ENCODE results near the gene METTL8. TPM values are rescaled to one million over a fixed set of nuclear protein-coding genes. Genes with fewer than 3 reads are reported as not detected.
"Not testable (repeated sequence)": the region's sequence is repeated elsewhere in the genome, so short reads cannot be mapped to it uniquely, and the experiment has no call there.

The METTL8 gene
- total RNA-seq, 1 experiment from 2014 or later = 34.3 TPM

GRCh38 chr2:171430516-171431410 lies 3.0 kb downstream of the METTL8 start:
- no peak for DNase-seq (ENCODE audit: low read depth)

- not testable (repeated sequence) for DNase-seq (ENCODE audit: low read depth)
These were observed 10.9 kb downstream of the METTL8 start for GRCh38 chr2:171422710-171423495.

GRCh38 chr2:171420728-171421563 lies 12.8 kb downstream of the METTL8 start:
- DNase-seq (ENCODE audit: low read depth) = no peak

- DNase-seq (ENCODE audit: low read depth) = no peak
These were observed 14.5 kb downstream of the METTL8 start for GRCh38 chr2:171419333-171419732.

GRCh38 chr2:171416009-171416926 lies 17.5 kb downstream of the METTL8 start:
- DNase-seq (ENCODE audit: low read depth) = peak; percentile 88

GRCh38 chr2:171414645-171415044 lies 19.1 kb downstream of the METTL8 start:
- not testable (repeated sequence) for DNase-seq (ENCODE audit: low read depth)

GRCh38 chr2:171412571-171413175 lies 21.1 kb downstream of the METTL8 start:
- no peak for DNase-seq (ENCODE audit: low read depth)

GRCh38 chr2:171411791-171412483 lies 21.9 kb downstream of the METTL8 start:
- DNase-seq (ENCODE audit: low read depth) = no peak

GRCh38 chr2:171411214-171411613 lies 22.6 kb downstream of the METTL8 start:
- no peak for DNase-seq (ENCODE audit: low read depth)

- DNase-seq (ENCODE audit: low read depth) = no peak
These were observed 23.2 kb downstream of the METTL8 start for GRCh38 chr2:171410624-171411023.

- no peak for DNase-seq (ENCODE audit: low read depth)
These were observed 23.7 kb downstream of the METTL8 start for GRCh38 chr2:171410101-171410500.

- no peak for DNase-seq (ENCODE audit: low read depth)
These were observed 24.3 kb downstream of the METTL8 start for GRCh38 chr2:171409436-171409971.

GRCh38 chr2:171407676-171408044 lies 26.1 kb downstream of the METTL8 start:
- no peak for DNase-seq (ENCODE audit: low read depth)

- no peak for DNase-seq (ENCODE audit: low read depth)
These were observed 26.6 kb downstream of the METTL8 start for GRCh38 chr2:171407030-171407675.

GRCh38 chr2:171406044-171406443 lies 27.7 kb downstream of the METTL8 start:
- DNase-seq (ENCODE audit: low read depth) = no peak

GRCh38 chr2:171405546-171405945 lies 28.2 kb downstream of the METTL8 start:
- DNase-seq (ENCODE audit: low read depth) = no peak

GRCh38 chr2:171404719-171405118 lies 29.1 kb downstream of the METTL8 start:
- DNase-seq (ENCODE audit: low read depth) = no peak

- DNase-seq (ENCODE audit: low read depth) = peak; percentile 88
These were observed 29.5 kb downstream of the METTL8 start for GRCh38 chr2:171404261-171404660.
